ENCODE results near the gene PAIP2.
A peak's percentile ranks its signal among the peaks of the same experiment; 100 is the strongest.

PAIP2 gene

DNA sequence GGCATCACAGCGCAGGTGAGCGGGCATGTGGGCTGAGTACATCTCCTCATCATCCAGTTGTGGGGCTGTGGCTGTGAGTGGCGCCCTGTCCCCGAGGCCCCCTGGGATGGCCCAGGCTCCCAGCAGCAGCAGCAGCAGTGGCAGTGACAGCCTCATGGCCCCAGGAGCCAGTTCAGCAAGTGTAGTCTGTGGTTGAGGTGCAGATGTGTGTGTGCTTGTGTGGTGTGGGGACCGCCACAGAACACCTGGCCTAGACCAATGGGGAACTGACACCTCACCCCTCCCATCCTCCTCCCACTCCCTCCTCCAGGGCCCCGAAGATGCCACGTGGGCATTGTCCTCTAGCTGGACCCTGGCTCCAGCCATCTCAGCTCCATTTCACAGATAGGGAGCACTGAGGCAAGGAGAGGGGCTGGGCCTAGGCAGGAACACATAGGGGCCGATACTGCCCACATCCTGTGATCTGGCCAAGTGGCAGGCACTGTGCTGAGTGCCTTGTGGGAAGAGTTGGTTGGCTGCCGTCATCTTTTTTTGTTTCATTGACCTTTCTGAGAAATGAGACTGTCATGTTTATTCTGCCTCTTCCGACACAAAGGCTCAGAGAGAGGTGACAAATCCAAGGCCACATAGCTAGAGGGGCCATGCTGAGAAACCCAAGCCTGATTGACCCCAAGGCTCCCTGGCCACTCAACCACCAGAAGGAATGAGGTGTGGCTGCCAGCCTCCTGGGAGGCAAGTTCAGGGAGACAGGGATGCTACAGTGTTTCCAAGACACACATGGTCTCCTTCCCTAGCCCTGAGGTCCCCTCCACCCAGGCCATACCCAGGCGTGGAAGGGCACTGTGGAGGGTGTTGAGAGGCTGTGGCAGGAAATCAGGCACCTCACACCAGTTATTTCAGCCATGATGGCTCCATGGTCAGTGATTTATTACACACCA is 48.3 kb downstream of the PAIP2 start, which contains the start of gene MZB1:
Gene MZB1 (minus strand): TSS at position 213 of the 938 bp plus-strand sequence. CDS start 57 bp downstream, at position 156.
- H3K4me3 ChIP-seq (ENCODE audit: control insufficient read depth in 1 of 7, extremely low read depth in 1 of 7, insufficient read depth in 4 of 7, low read depth in 2 of 7, low read length in 6 of 7): peak within 1 kb of the TSS in 6 of 7 experiments; percentile 10 to 73 (median 64)
- peak within 1 kb of the TSS; percentile 90 to 95 for H3K27ac ChIP-seq (ENCODE audit: insufficient read depth in 1 of 2, low read depth in 1 of 2, low read length in 2 of 2, poor library complexity in 1 of 2, severe bottlenecking in 2 of 2)
- CTCF ChIA-PET: interaction anchor here (0.7 to 7.4 kb wide), 8 partner anchors 12 to 49 kb away, joined by 3 to 60 read pairs (median 6); partner anchors contain the start of genes DNAJC18, PAIP2 and SPATA24

DNA sequence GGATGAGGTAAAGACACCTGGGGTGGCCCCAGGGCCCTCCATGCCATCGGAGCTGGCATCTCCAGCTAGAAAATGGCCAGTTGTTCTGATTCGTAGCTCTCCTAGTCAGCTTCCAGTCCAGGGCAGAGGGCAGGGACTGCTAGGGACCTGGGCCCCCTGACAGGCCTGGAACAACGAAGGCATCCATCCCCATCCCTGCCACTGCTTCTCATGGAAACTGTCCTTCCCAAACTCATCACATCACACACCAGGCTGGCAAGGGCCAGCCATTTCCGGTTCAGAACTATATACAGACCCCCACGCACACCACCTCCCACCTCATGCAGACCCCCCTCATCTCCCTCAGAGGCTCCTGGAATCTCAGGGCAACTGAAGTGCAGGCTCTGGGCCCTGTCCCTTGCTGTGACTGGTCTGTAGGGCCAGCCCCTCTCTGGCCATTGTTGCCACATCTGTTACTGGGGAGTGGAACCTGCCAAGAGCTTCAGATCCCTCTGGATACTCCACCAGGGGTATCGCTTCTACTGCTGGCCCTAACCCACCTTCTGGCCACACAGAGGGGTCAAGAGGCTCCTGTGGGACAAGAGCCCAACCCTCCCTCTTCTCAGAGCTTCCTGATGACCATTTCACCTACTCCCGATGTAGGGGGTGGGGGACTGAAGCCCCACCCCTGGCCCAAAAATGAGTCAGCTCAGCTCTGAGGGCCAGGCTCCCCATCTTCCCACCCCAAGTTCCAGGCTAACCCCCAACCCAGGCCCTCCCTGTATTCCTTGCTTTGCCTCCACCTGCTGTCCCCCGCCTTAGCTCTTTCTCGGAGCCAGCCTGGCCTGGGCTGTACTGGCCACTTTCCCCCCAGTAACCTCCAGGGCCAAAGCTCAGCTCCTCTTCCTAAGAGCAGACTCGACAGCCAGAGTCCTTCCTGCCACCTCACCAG is 49.2 kb downstream of the PAIP2 start:
- Histone ChIP-seq H3K36me3 (ENCODE audit: control insufficient read depth in 4 of 4, insufficient read depth in 4 of 4, low read length in 3 of 4) (peaks cover 0 to 11% (median 1%) of the 10 kb centered on the region in 4 experiments), H3K27ac (ENCODE audit: insufficient read depth in 1 of 2, low read depth in 1 of 2, low read length in 2 of 2, poor library complexity in 1 of 2, severe bottlenecking in 2 of 2) (peak overlapping the region; percentile 62 to 95), H3K4me1 (ENCODE audit: control extremely low read depth in 1 of 4, control insufficient read depth in 4 of 4, insufficient read depth in 4 of 4, low read length in 3 of 4) (peaks cover 3 to 87% (median 86%) of the 10 kb centered on the region in 4 experiments), H3K27me3 (replicated peaks in 2 of 5; ENCODE audit: control insufficient read depth in 4 of 5, insufficient read depth in 5 of 5, low read length in 4 of 5) (no peaks in the 10 kb centered on the region), H3K9me3 (ENCODE audit: control extremely low read depth in 1 of 5, control insufficient read depth in 4 of 5, insufficient read depth in 2 of 5, low read depth in 1 of 5, low read length in 4 of 5) (no peaks in the 10 kb centered on the region), H3K4me3 (ENCODE audit: control insufficient read depth in 1 of 7, extremely low read depth in 1 of 7, insufficient read depth in 4 of 7, low read depth in 2 of 7, low read length in 6 of 7) (peak overlapping the region in 3 of 7 experiments; percentile 67 to 81 (median 73))
- ChIA-PET POLR2A (interaction anchor here (0.6 to 2.0 kb wide), 5 partner anchors 10 to 106 kb away, joined by 3 to 6 read pairs (median 5); partner anchors contain the start of gene PAIP2), CTCF (interaction anchor here (0.5 to 6.0 kb wide), 22 partner anchors 8 to 145 kb away, joined by 3 to 60 read pairs (median 4); partner anchors contain the start of genes DNAJC18, PAIP2, SLC23A1 and SPATA24)
- WGBS (ENCODE audit: insufficient coverage): 77% methylated on average over 8 of the region's 10 CpGs
- no peak for DNase-seq

More for the DNA sequence above, 48.3 kb downstream of the PAIP2 start, which contains the start of gene MZB1:
- H3K4me1 ChIP-seq (ENCODE audit: control extremely low read depth in 1 of 4, control insufficient read depth in 4 of 4, insufficient read depth in 4 of 4, low read length in 3 of 4): peaks cover 6 to 96% (median 91%) of the 10 kb centered on the region in 4 experiments
- peaks cover 0 to 7% (median 0%) of the 10 kb centered on the region in 4 experiments for H3K36me3 ChIP-seq (ENCODE audit: control insufficient read depth in 4 of 4, insufficient read depth in 4 of 4, low read length in 3 of 4)
- POLR2A ChIA-PET: interaction anchor here (0.7 to 2.0 kb wide), 3 partner anchors 20 to 105 kb away, joined by 3 to 5 read pairs (median 4); partner anchors contain the start of gene PAIP2
- DNase-seq: peak; percentile 78 to 94 (median 94)
- H3K27me3 ChIP-seq (replicated peaks in 2 of 5; ENCODE audit: control insufficient read depth in 4 of 5, insufficient read depth in 5 of 5, low read length in 4 of 5): no peaks in the 10 kb centered on the region
- H3K9me3 ChIP-seq (ENCODE audit: control extremely low read depth in 1 of 5, control insufficient read depth in 4 of 5, insufficient read depth in 2 of 5, low read depth in 1 of 5, low read length in 4 of 5): no peaks in the 10 kb centered on the region
- WGBS (ENCODE audit: insufficient coverage): 70% methylated on average over 2 of the region's 11 CpGs

GRCh38 chr5:139391570-139392323 is 50.1 kb downstream of the PAIP2 start:
- WGBS (ENCODE audit: insufficient coverage): 30% methylated on average over 28 of the region's 33 CpGs
- no peaks in the 10 kb centered on the region for H3K27me3 ChIP-seq (replicated peaks in 2 of 5; ENCODE audit: control insufficient read depth in 4 of 5, insufficient read depth in 5 of 5, low read length in 4 of 5)
- peaks cover 0 to 85% (median 79%) of the 10 kb centered on the region in 4 experiments for H3K4me1 ChIP-seq (ENCODE audit: control extremely low read depth in 1 of 4, control insufficient read depth in 4 of 4, insufficient read depth in 4 of 4, low read length in 3 of 4)
- peak overlapping the region; percentile 47 to 81 (median 72) for H3K4me3 ChIP-seq (ENCODE audit: control insufficient read depth in 1 of 7, extremely low read depth in 1 of 7, insufficient read depth in 4 of 7, low read depth in 2 of 7, low read length in 6 of 7)
- peaks cover 0 to 14% (median 4%) of the 10 kb centered on the region in 4 experiments for H3K36me3 ChIP-seq (ENCODE audit: control insufficient read depth in 4 of 4, insufficient read depth in 4 of 4, low read length in 3 of 4)
- H3K9me3 ChIP-seq (ENCODE audit: control extremely low read depth in 1 of 5, control insufficient read depth in 4 of 5, insufficient read depth in 2 of 5, low read depth in 1 of 5, low read length in 4 of 5): no peaks in the 10 kb centered on the region
- DNase-seq: no peak
- peak overlapping the region; percentile 58 to 95 for H3K27ac ChIP-seq (ENCODE audit: insufficient read depth in 1 of 2, low read depth in 1 of 2, low read length in 2 of 2, poor library complexity in 1 of 2, severe bottlenecking in 2 of 2)
- CTCF ChIA-PET: interaction anchor here (0.7 to 6.0 kb wide), 23 partner anchors 9 to 144 kb away, joined by 3 to 60 read pairs (median 3); partner anchors contain the start of genes DNAJC18, PAIP2, SLC23A1 and SPATA24
- POLR2A ChIA-PET: interaction anchor here (0.9 to 2.0 kb wide), 3 partner anchors 22 to 50 kb away, joined by 5 to 6 read pairs (median 5); partner anchors contain the start of gene PAIP2

GRCh38 chr5:139392324-139392677 is 50.6 kb downstream of the PAIP2 start:
- no peaks in the 10 kb centered on the region for H3K9me3 ChIP-seq (ENCODE audit: control extremely low read depth in 1 of 5, control insufficient read depth in 4 of 5, insufficient read depth in 2 of 5, low read depth in 1 of 5, low read length in 4 of 5)
- WGBS (ENCODE audit: insufficient coverage): 0% methylated on average over 27 of the region's 36 CpGs
- H3K36me3 ChIP-seq (ENCODE audit: control insufficient read depth in 4 of 4, insufficient read depth in 4 of 4, low read length in 3 of 4): peaks cover 0 to 15% (median 6%) of the 10 kb centered on the region in 4 experiments
- DNase-seq: no peak
- no peaks in the 10 kb centered on the region for H3K27me3 ChIP-seq (replicated peaks in 2 of 5; ENCODE audit: control insufficient read depth in 4 of 5, insufficient read depth in 5 of 5, low read length in 4 of 5)
- ChIA-PET POLR2A (interaction anchor here (1.9 kb wide), 1 partner anchor 51 kb away, joined by 6 read pairs; the partner anchor contains the start of gene PAIP2), CTCF (interaction anchor here (1.2 to 6.0 kb wide), 11 partner anchors 10 to 121 kb away, joined by 3 to 60 read pairs (median 3); partner anchors contain the start of genes PAIP2 and SPATA24)
- peaks cover 0 to 79% (median 73%) of the 10 kb centered on the region in 4 experiments for H3K4me1 ChIP-seq (ENCODE audit: control extremely low read depth in 1 of 4, control insufficient read depth in 4 of 4, insufficient read depth in 4 of 4, low read length in 3 of 4)
- H3K27ac ChIP-seq (ENCODE audit: insufficient read depth in 1 of 2, low read depth in 1 of 2, low read length in 2 of 2, poor library complexity in 1 of 2, severe bottlenecking in 2 of 2): peak overlapping the region; percentile 58 to 95
- H3K4me3 ChIP-seq (ENCODE audit: control insufficient read depth in 1 of 7, extremely low read depth in 1 of 7, insufficient read depth in 4 of 7, low read depth in 2 of 7, low read length in 6 of 7): peak overlapping the region; percentile 47 to 81 (median 72)

DNA sequence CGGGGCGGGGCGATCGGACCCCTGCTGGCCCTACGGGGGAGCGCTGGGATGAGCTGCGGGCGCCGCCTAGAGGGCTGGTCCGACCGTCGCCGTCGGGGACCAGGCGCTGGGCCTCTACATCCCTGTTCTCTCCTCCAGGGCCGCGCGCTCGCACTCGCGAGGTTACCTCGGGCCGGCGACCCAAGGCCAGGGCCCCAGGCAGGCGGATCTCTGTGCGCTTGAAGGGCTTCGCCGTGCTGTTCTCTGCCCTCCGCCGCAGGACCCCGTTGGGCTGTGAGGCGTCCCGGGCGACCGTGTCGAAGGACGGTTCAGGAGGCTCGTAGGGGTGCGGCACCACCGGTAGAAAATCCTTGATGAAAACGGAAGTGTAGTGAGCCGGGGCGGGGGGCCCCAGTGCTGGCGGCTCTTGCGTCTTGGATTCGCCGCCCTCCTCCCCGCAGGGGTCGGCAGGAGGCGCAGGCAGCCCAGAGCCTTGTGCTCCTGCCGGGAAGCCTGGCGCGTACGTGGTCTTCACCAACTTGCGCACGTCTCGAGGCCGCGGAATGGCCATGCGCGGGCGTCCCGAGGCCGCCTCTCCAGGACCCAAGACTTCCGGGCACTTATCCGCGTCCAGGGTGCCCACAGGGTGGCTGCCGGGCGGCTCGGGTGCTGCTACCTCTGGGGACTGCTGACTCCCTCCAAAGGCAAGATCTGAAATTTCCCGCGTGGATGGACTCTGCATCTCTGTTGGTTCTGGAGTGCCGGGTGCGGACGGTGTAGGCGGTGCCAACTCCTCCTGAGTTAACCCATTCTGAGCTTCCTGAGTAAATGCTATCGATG is 51.2 kb downstream of the PAIP2 start:
- ChIA-PET CTCF (interaction anchor here (0.7 to 6.0 kb wide), 11 partner anchors 9 to 265 kb away, joined by 3 to 60 read pairs (median 3); partner anchors contain the start of genes PAIP2 and SPATA24), POLR2A (interaction anchor here (0.5 to 1.9 kb wide), 2 partner anchors 10 to 51 kb away, joined by 3 to 6 read pairs; partner anchors contain the start of gene PAIP2)
- Histone ChIP-seq H3K4me1 (ENCODE audit: control extremely low read depth in 1 of 4, control insufficient read depth in 4 of 4, insufficient read depth in 4 of 4, low read length in 3 of 4) (peaks cover 0 to 73% (median 68%) of the 10 kb centered on the region in 4 experiments), H3K9me3 (ENCODE audit: control extremely low read depth in 1 of 5, control insufficient read depth in 4 of 5, insufficient read depth in 2 of 5, low read depth in 1 of 5, low read length in 4 of 5) (no peaks in the 10 kb centered on the region), H3K27ac (ENCODE audit: insufficient read depth in 1 of 2, low read depth in 1 of 2, low read length in 2 of 2, poor library complexity in 1 of 2, severe bottlenecking in 2 of 2) (peak overlapping the region in 1 of 2 experiments; percentile 95), H3K27me3 (replicated peaks in 2 of 5; ENCODE audit: control insufficient read depth in 4 of 5, insufficient read depth in 5 of 5, low read length in 4 of 5) (no peaks in the 10 kb centered on the region), H3K36me3 (ENCODE audit: control insufficient read depth in 4 of 4, insufficient read depth in 4 of 4, low read length in 3 of 4) (peaks cover 0 to 15% (median 6%) of the 10 kb centered on the region in 4 experiments), H3K4me3 (ENCODE audit: control insufficient read depth in 1 of 7, extremely low read depth in 1 of 7, insufficient read depth in 4 of 7, low read depth in 2 of 7, low read length in 6 of 7) (peak overlapping the region; percentile 47 to 81 (median 72))
- under 1% methylated on average over 61 of the region's 77 CpGs for WGBS (ENCODE audit: insufficient coverage)
- DNase-seq: peak; percentile 91 to 93 (median 92)

Measured in common myeloid progenitor, CD34-positive (primary cell).